NCI-H748 treated with DMSO at 0.1 percent for 48 hours (cell line): ENCODE results near the gene KIF18B.
A peak's percentile ranks its signal among the peaks of the same experiment; 100 is the strongest.
"Not testable (repeated sequence)": the region's sequence is repeated elsewhere in the genome, so short reads cannot be mapped to it uniquely, and the experiment has no call there.

Source experiments
- DNase-seq: peaks from one replicate; lab custom pipeline; 2025; lab: John Stamatoyannopoulos, UW

The KIF18B gene

GRCh38 chr17:44969144-44969780 is 21.7 kb upstream of the KIF18B start:
- no peak for DNase-seq

GRCh38 chr17:44968225-44969143 is 20.9 kb upstream of the KIF18B start, which contains the start of gene C1QL1:
TSS of gene C1QL1 (minus strand) at chr17:44968303. CDS start at chr17:44968048, 255 bp downstream.
- peak; percentile 77 for DNase-seq

GRCh38 chr17:44967907-44968224 is 20.3 kb upstream of the KIF18B start:
- no peak for DNase-seq

GRCh38 chr17:44967026-44967906 is 19.7 kb upstream of the KIF18B start:
- no peak for DNase-seq

GRCh38 chr17:44966348-44967025 is 18.9 kb upstream of the KIF18B start:
- DNase-seq = no peak

- no peak for DNase-seq
Observed at GRCh38 chr17:44965481-44966234, 18.1 kb upstream of the KIF18B start.

GRCh38 chr17:44961921-44962350 is 14.4 kb upstream of the KIF18B start:
- DNase-seq = no peak

GRCh38 chr17:44960691-44961090 is 13.1 kb upstream of the KIF18B start:
- no peak for DNase-seq

- no peak for DNase-seq
Observed at GRCh38 chr17:44959821-44960531, 12.4 kb upstream of the KIF18B start.

GRCh38 chr17:44956998-44957981 is 9.7 kb upstream of the KIF18B start:
- no peak for DNase-seq

GRCh38 chr17:44955674-44956425 is 8.3 kb upstream of the KIF18B start:
- DNase-seq = no peak

- DNase-seq = no peak
Observed at GRCh38 chr17:44952946-44953475, 5.4 kb upstream of the KIF18B start.

- DNase-seq = no peak
Observed at GRCh38 chr17:44948315-44948795, 782 bp upstream of the KIF18B start.

- not testable (repeated sequence) for DNase-seq
Observed at GRCh38 chr17:44945652-44946051, 1.9 kb downstream of the KIF18B start.

GRCh38 chr17:44942456-44942855 is 5.1 kb downstream of the KIF18B start:
- DNase-seq = no peak

- DNase-seq = no peak
Observed at GRCh38 chr17:44941712-44942331, 5.8 kb downstream of the KIF18B start.

- no peak for DNase-seq
Observed at GRCh38 chr17:44940768-44941167, 6.8 kb downstream of the KIF18B start.
